DND-41 (cell line): Measurements from ENCODE around the gene CAMK2N1.

Experiments
- ATAC-seq: fragments of 200-7000 bp; cut with Tn5 transposase; 3 replicates; pipeline ENCODE4 v1.9.1; 2021; ENCODE audit warnings: low read depth; ENCODE audit not compliant: insufficient read depth
- DNase-seq: peaks from one replicate; pipeline ENCODE4 v3.0.0-alpha.2; 2020
- H2AFZ ChIP-seq: 2 replicates; pipeline ENCODE4 v1.6.0; 2012; ENCODE audit warnings: low read depth, low read length
- H3K27ac ChIP-seq: 2 replicates; pipeline ENCODE4 v1.5.1; 2012; ENCODE audit warnings: low read length, inconsistent platforms
- H3K27me3 ChIP-seq: fragments of 200-600 bp; sonication (generic); 2 replicates; pipeline ENCODE4 v1.6.0; 2012; ENCODE audit warnings: low read length, mild to moderate bottlenecking, inconsistent platforms; ENCODE audit not compliant: insufficient read depth, poor library complexity
- H3K36me3 ChIP-seq: 2 replicates; pipeline ENCODE4 v1.5.1; 2012; ENCODE audit warnings: low read length, inconsistent platforms; ENCODE audit not compliant: insufficient read depth
- H3K4me1 ChIP-seq: 2 replicates; pipeline ENCODE4 v1.5.1; 2012; ENCODE audit warnings: mild to moderate bottlenecking, low read length; ENCODE audit not compliant: insufficient read depth
- H3K4me2 ChIP-seq: 2 replicates; pipeline ENCODE4 v1.6.0; 2012; ENCODE audit warnings: mild to moderate bottlenecking, moderate library complexity, low read length, inconsistent platforms; ENCODE audit not compliant: insufficient read depth
- H3K4me3 ChIP-seq, 2 experiments: fragments of 200-600 bp in 1 of 2; shearing (Covaris generic) in 1 of 2; 2 replicates each; pipeline ENCODE4 v1.5.1; 2012 to 2016; ENCODE audit warnings: inconsistent platforms in 2 of 2, low read length in 2 of 2, mild to moderate bottlenecking in 2 of 2, low read depth in 1 of 2, moderate library complexity in 1 of 2
- H3K79me2 ChIP-seq: 2 replicates; pipeline ENCODE4 v1.6.0; 2012; ENCODE audit warnings: low read length, inconsistent platforms; ENCODE audit not compliant: insufficient read depth
- H3K9ac ChIP-seq: 2 replicates; pipeline ENCODE4 v1.6.0; 2012; ENCODE audit warnings: low read depth, mild to moderate bottlenecking, inconsistent platforms, low read length, moderate library complexity
- H3K9me3 ChIP-seq: 2 replicates; pipeline ENCODE4 v1.5.1; 2012; ENCODE audit warnings: low read length, moderate library complexity, mild to moderate bottlenecking, inconsistent platforms; ENCODE audit not compliant: insufficient read depth, severe bottlenecking
- H4K20me1 ChIP-seq: 2 replicates; pipeline ENCODE4 v1.6.0; 2012; ENCODE audit warnings: low read length; ENCODE audit not compliant: insufficient read depth
- CTCF ChIP-seq: IDR thresholded peaks from 2 replicates; pipeline ENCODE4 v1.5.1; 2012; ENCODE audit warnings: borderline replicate concordance, low read length, moderate library complexity, mild to moderate bottlenecking; ENCODE audit not compliant: poor library complexity, severe bottlenecking; ENCODE audit errors: extremely low read depth
- EZH2 ChIP-seq: IDR thresholded peaks from 3 replicates; pipeline ENCODE4 v1.6.1; 2012; ENCODE audit warnings: borderline replicate concordance, low read depth, mild to moderate bottlenecking, moderate library complexity, low read length, inconsistent platforms; ENCODE audit not compliant: severe bottlenecking

The CAMK2N1 gene

GRCh38 chr1:20449735-20450311 is 36.2 kb downstream of the CAMK2N1 start:
- DNase-seq: no peak
- H3K4me3 ChIP-seq: no peak overlapping the region
- no peaks in the 10 kb centered on the region for H3K9me3 ChIP-seq
- H3K27me3 ChIP-seq: peaks cover 2% of the 10 kb centered on the region
- H3K27ac ChIP-seq: no peak overlapping the region
- H3K4me2 ChIP-seq: no peak overlapping the region
- no peaks in the 10 kb centered on the region for H3K36me3 ChIP-seq
- TF ChIP-seq EZH2 (no peak), CTCF (no peak)
- ATAC-seq: no peak
- H4K20me1 ChIP-seq: no peaks in the 10 kb centered on the region
- no peaks in the 10 kb centered on the region for H3K4me1 ChIP-seq
- H3K9ac ChIP-seq: no peak overlapping the region
- no peaks in the 10 kb centered on the region for H3K79me2 ChIP-seq
- H2AFZ ChIP-seq: no peak overlapping the region

GRCh38 chr1:20448671-20449071 is 37.3 kb downstream of the CAMK2N1 start:
- no peaks in the 10 kb centered on the region for H3K4me1 ChIP-seq
- H3K9ac ChIP-seq: no peak overlapping the region
- no peak overlapping the region for H2AFZ ChIP-seq
- no peak overlapping the region for H3K27ac ChIP-seq
- H3K4me3 ChIP-seq: no peak overlapping the region
- H3K4me2 ChIP-seq: no peak overlapping the region
- H3K36me3 ChIP-seq: no peaks in the 10 kb centered on the region
- no peaks in the 10 kb centered on the region for H4K20me1 ChIP-seq
- TF ChIP-seq CTCF: no peak
- no peak for TF ChIP-seq EZH2
- no peak for DNase-seq
- ATAC-seq: no peak
- peaks cover 2% of the 10 kb centered on the region for H3K27me3 ChIP-seq
- no peaks in the 10 kb centered on the region for H3K9me3 ChIP-seq
- no peaks in the 10 kb centered on the region for H3K79me2 ChIP-seq

- ATAC-seq: no peak
- no peak overlapping the region for H3K27ac ChIP-seq
These were observed 38.2 kb downstream of the CAMK2N1 start for GRCh38 chr1:20447794-20448193.

More at GRCh38 chr1:20447794-20448193, 38.2 kb downstream of the CAMK2N1 start:
- peaks cover 2% of the 10 kb centered on the region for H3K27me3 ChIP-seq
- H3K9me3 ChIP-seq: no peaks in the 10 kb centered on the region
- no peaks in the 10 kb centered on the region for H4K20me1 ChIP-seq
- no peaks in the 10 kb centered on the region for H3K79me2 ChIP-seq
- no peak overlapping the region for H2AFZ ChIP-seq
- H3K4me3 ChIP-seq: no peak overlapping the region
- no peaks in the 10 kb centered on the region for H3K36me3 ChIP-seq
- TF ChIP-seq EZH2 (no peak), CTCF (no peak)
- DNase-seq: no peak
- H3K4me2 ChIP-seq: no peak overlapping the region
- no peak overlapping the region for H3K9ac ChIP-seq
- no peaks in the 10 kb centered on the region for H3K4me1 ChIP-seq
